Nucleus accumbens (tissue), 56 donors: ENCODE data around the gene ZCWPW2.

ENCODE experiments used
- DNase-seq, 56 donors: peaks; one replicate each; lab custom pipeline; 2025; lab: John Stamatoyannopoulos, UW

Gene ZCWPW2

GRCh38 chr3:28348629-28349468, at the start of gene ZCWPW2, which contains the start of gene AZI2:
Gene ZCWPW2, plus strand, starts transcription at chr3:28348721. Its CDS starts 64,348 bp downstream, at chr3:28413069.
Gene AZI2, minus strand, starts transcription at chr3:28348824. Its CDS starts 8,207 bp downstream, at chr3:28340617.
- peak; percentile 47 to 94 (median 89) for DNase-seq

GRCh38 chr3:28299705-28300104, 48.8 kb upstream of the ZCWPW2 start:
- no peak for DNase-seq

- DNase-seq = no peak
Measured at GRCh38 chr3:28300345-28300962, 48.1 kb upstream of the ZCWPW2 start.

GRCh38 chr3:28301688-28302087, 46.8 kb upstream of the ZCWPW2 start:
- DNase-seq = no peak

- no peak for DNase-seq
Measured at GRCh38 chr3:28308196-28308595, 40.3 kb upstream of the ZCWPW2 start.

GRCh38 chr3:28315711-28316110, 32.8 kb upstream of the ZCWPW2 start:
- no peak for DNase-seq

GRCh38 chr3:28316226-28316625, 32.3 kb upstream of the ZCWPW2 start:
- no peak for DNase-seq

GRCh38 chr3:28317438-28318022, 31.0 kb upstream of the ZCWPW2 start:
- DNase-seq = peak in 1 of 56 donors; percentile 1

- no peak for DNase-seq
Measured at GRCh38 chr3:28320981-28321380, 27.5 kb upstream of the ZCWPW2 start.

- DNase-seq = no peak
Measured at GRCh38 chr3:28322464-28322863, 26.1 kb upstream of the ZCWPW2 start.

GRCh38 chr3:28326458-28326926, 22.0 kb upstream of the ZCWPW2 start:
- DNase-seq = no peak

- no peak for DNase-seq
Measured at GRCh38 chr3:28328188-28329151, 20.1 kb upstream of the ZCWPW2 start.

- DNase-seq = no peak
Measured at GRCh38 chr3:28334552-28334951, 14.0 kb upstream of the ZCWPW2 start.

GRCh38 chr3:28335246-28335645, 13.3 kb upstream of the ZCWPW2 start:
- no peak for DNase-seq

- no peak for DNase-seq
Measured at GRCh38 chr3:28337230-28337629, 11.3 kb upstream of the ZCWPW2 start.

- no peak for DNase-seq
Measured at GRCh38 chr3:28343144-28343543, 5.4 kb upstream of the ZCWPW2 start.

GRCh38 chr3:28345690-28346089, 2.8 kb upstream of the ZCWPW2 start:
- DNase-seq = no peak

- peak in 11 of 56 donors; percentile 1 to 53 (median 17) for DNase-seq
Measured at GRCh38 chr3:28347374-28348264, 902 bp upstream of the ZCWPW2 start.

- peak in 1 of 56 donors; percentile 83 for DNase-seq
Measured at GRCh38 chr3:28348265-28348628, 274 bp upstream of the ZCWPW2 start.
